Endothelial cell of umbilical vein (primary cell): ENCODE data around the gene ATG10. TPM values are rescaled to one million over a fixed set of nuclear protein-coding genes. Genes with fewer than 3 reads are reported as not detected.

Experiments used
- BruUV-seq: library from RNA; stranded (reverse); fragments of 400-500 nt; replicated peaks from 2 replicates; lab custom pipeline; 2021; lab: Mats Ljungman, UMichigan
- CTCF ChIA-PET: fragments of 300-600, 350-600 bp; sonication (Branson Sonifier 250); formaldehyde crosslinking; loops from one replicate; lab custom pipeline; 2021; ENCODE audit warnings: antibody characterized with exemption, inconsistent platforms; lab: Charles Lee
- POLR2A ChIA-PET: fragments of 300-600, 350-600 bp; sonication (Branson Sonifier 250); formaldehyde crosslinking; loops from one replicate; lab custom pipeline; 2021; ENCODE audit warnings: antibody characterized with exemption, inconsistent platforms; lab: Charles Lee
- DNase-seq: peaks from one replicate; pipeline ENCODE4 v3.0.0-alpha.2; 2011; ENCODE audit warnings: low read depth, low spot score
- FAIRE-seq: peaks from 2 replicates; lab custom pipeline; 2011; peaks lifted over from hg19 to GRCh38; lab: Jason Lieb, UNC
- H2AFZ ChIP-seq: 2 replicates; pipeline ENCODE4 v1.6.0; 2012; ENCODE audit warnings: low read depth, low read length, control low read depth, inconsistent platforms
- H3K27ac ChIP-seq: 2 replicates; pipeline ENCODE4 v1.5.1; 2011; ENCODE audit warnings: low read depth, mild to moderate bottlenecking, control low read depth, low read length, moderate library complexity; ENCODE audit not compliant: insufficient read depth
- H3K27me3 ChIP-seq, 2 experiments: 2 replicates each; pipeline versions ENCODE4 v1.6.0 to v1.6.1; 2011; ENCODE audit warnings: low read length in 2 of 2, mixed read lengths in 1 of 2; ENCODE audit not compliant: control insufficient read depth in 2 of 2, insufficient read depth in 2 of 2
- H3K36me3 ChIP-seq, 2 experiments: 2 replicates in 1 of 2; 3 replicates in 1 of 2; pipeline ENCODE4 v1.5.1; 2011; ENCODE audit warnings: low read length in 2 of 2, mild to moderate bottlenecking in 1 of 2, moderate library complexity in 1 of 2; ENCODE audit not compliant: control insufficient read depth in 2 of 2, insufficient read depth in 2 of 2; ENCODE audit errors: extremely low read depth in 1 of 2
- H3K4me1 ChIP-seq: 3 replicates; pipeline ENCODE4 v1.5.1; 2011; ENCODE audit warnings: mild to moderate bottlenecking, low read length; ENCODE audit not compliant: control insufficient read depth, insufficient read depth; ENCODE audit errors: extremely low read depth
- H3K4me2 ChIP-seq: 2 replicates; pipeline ENCODE4 v1.6.1; 2011; ENCODE audit warnings: low read length, control low read depth, mixed read lengths; ENCODE audit not compliant: insufficient read depth
- H3K4me3 ChIP-seq, 3 experiments: fragments of 200-600 bp in 1 of 3; sonication (generic), shearing (Covaris generic) in 1 of 3; replicated peaks in 1 of 3; 2 replicates each; pipeline ENCODE4 v1.5.1; 2011 to 2016; ENCODE audit warnings: control low read depth in 3 of 3, low read length in 3 of 3, mild to moderate bottlenecking in 2 of 3, inconsistent platforms in 1 of 3, low read depth in 1 of 3, moderate library complexity in 1 of 3; ENCODE audit not compliant: insufficient read depth in 1 of 3
- H3K79me2 ChIP-seq: 2 replicates; pipeline ENCODE4 v1.6.0; 2012; ENCODE audit warnings: low read length, inconsistent platforms; ENCODE audit not compliant: control insufficient read depth, insufficient read depth
- H3K9ac ChIP-seq: replicated peaks from 2 replicates; pipeline ENCODE3; 2011; ENCODE audit warnings: low read length, control low read depth; ENCODE audit not compliant: insufficient read depth; ENCODE audit errors: extremely low read depth
- H3K9me1 ChIP-seq: replicated peaks from 3 replicates; pipeline ENCODE4 v1.6.0; 2011; ENCODE audit warnings: mild to moderate bottlenecking, low read length; ENCODE audit not compliant: control insufficient read depth, insufficient read depth; ENCODE audit errors: extremely low read depth
- H3K9me3 ChIP-seq: replicated peaks from 2 replicates; pipeline ENCODE4 v1.5.1; 2012; ENCODE audit warnings: low read length, inconsistent platforms; ENCODE audit not compliant: control insufficient read depth, insufficient read depth
- H4K20me1 ChIP-seq: replicated peaks from 2 replicates; pipeline ENCODE3; 2011; ENCODE audit warnings: mild to moderate bottlenecking, low read length; ENCODE audit not compliant: control insufficient read depth, insufficient read depth; ENCODE audit errors: extremely low read depth
- CTCF ChIP-seq, 2 donors: IDR thresholded peaks; 1 replicate in 1 of 2; 2 replicates in 1 of 2; pipeline ENCODE4 v1.5.1; 2011; ENCODE audit warnings: low read length in 2 of 2, mild to moderate bottlenecking in 2 of 2, moderate library complexity in 2 of 2, control low read depth in 1 of 2, inconsistent platforms in 1 of 2, low read depth in 1 of 2; ENCODE audit not compliant: insufficient read depth in 1 of 2; ENCODE audit errors: extremely low read depth in 1 of 2
- EZH2 ChIP-seq: IDR thresholded peaks from 2 replicates; pipeline ENCODE4 v1.6.1; 2012; ENCODE audit warnings: borderline replicate concordance, low read depth, mild to moderate bottlenecking, moderate library complexity, low read length, inconsistent platforms; ENCODE audit not compliant: severe bottlenecking
- FOS ChIP-seq: IDR thresholded peaks from 2 replicates; pipeline ENCODE4 v1.6.1; 2011; ENCODE audit warnings: mild to moderate bottlenecking, low read length, moderate library complexity, borderline replicate concordance; ENCODE audit not compliant: insufficient read depth
- GATA2 ChIP-seq: IDR thresholded peaks from 2 replicates; pipeline ENCODE4 v1.7.0; 2011; ENCODE audit warnings: low read depth, mild to moderate bottlenecking, moderate library complexity, mixed read lengths, low read length; ENCODE audit not compliant: insufficient read length, insufficient read depth
- JUN ChIP-seq: IDR thresholded peaks from 2 replicates; pipeline ENCODE4 v1.6.1; 2011; ENCODE audit warnings: borderline replicate concordance, low read depth; ENCODE audit not compliant: insufficient read length, insufficient read depth
- MAX ChIP-seq: IDR thresholded peaks from 2 replicates; pipeline ENCODE4 v1.6.1; 2011; ENCODE audit not compliant: insufficient read depth, insufficient read length
- MYC ChIP-seq: IDR thresholded peaks from one replicate; pipeline ENCODE4 v1.6.1; 2011; ENCODE audit warnings: mild to moderate bottlenecking, low read depth, low read length
- POLR2A ChIP-seq: IDR thresholded peaks from 2 replicates; pipeline ENCODE4 v1.6.1; 2012; ENCODE audit warnings: low read depth, mild to moderate bottlenecking, control low read depth, low read length
- POLR2AphosphoS5 ChIP-seq: IDR thresholded peaks from 2 replicates; pipeline ENCODE4 v1.6.1; 2012; ENCODE audit warnings: low read depth, mild to moderate bottlenecking, control low read depth, low read length, moderate library complexity; ENCODE audit not compliant: insufficient read depth
- dilution Hi-C: fragments of 300-500 bp; cut with MboI; formaldehyde crosslinking; loops from one replicate; pipeline ENCODE4 v1.15.0; 2019; ENCODE audit warnings: low sequenced_read_pairs; ENCODE audit not compliant: extremely low pct_ligation_motif_present
- intact Hi-C: fragments of 100-400 bp; cut with micrococcal nuclease; formaldehyde crosslinking; loops from one replicate; pipeline ENCODE4 v1.10.0; 2022
- polyA plus RNA-seq, 4 experiments: library from polyadenylated mRNA; depleted of rRNA in 3 of 4; stranded (reverse) in 3 of 4; unstranded in 1 of 4; fragments of >200 nt; gene quantifications; 2 replicates each; pipeline versions ENCODE4 v1.2.1 to v1.2.3, GENCODE V29; 2011 to 2012; ENCODE audit warnings: missing spikeins in 1 of 4
- total RNA-seq: library from RNA; stranded (reverse); gene quantifications from 2 replicates; pipeline ENCODE4 v1.2.3, GENCODE V29; 2021

ATG10 gene
- total and polyA plus RNA-seq, 2 donors (not counting 3 experiments of a cell fraction or from before 2014, with no cell fraction given): 1.6 to 3.9 TPM

GRCh38 chr5:82151662-82152061 is 179.8 kb downstream of the ATG10 start:
- Histone ChIP-seq H3K27ac (no peak overlapping the region), H3K9me3 (no peaks in the 10 kb centered on the region), H3K4me3 (no peak overlapping the region), H3K4me1 (no peaks in the 10 kb centered on the region), H3K36me3 (no peaks in the 10 kb centered on the region), H3K9me1 (no peaks in the 10 kb centered on the region), H3K4me2 (no peak overlapping the region), H2AFZ (no peak overlapping the region), H4K20me1 (no peaks in the 10 kb centered on the region), H3K79me2 (no peaks in the 10 kb centered on the region), H3K27me3 (no peaks in the 10 kb centered on the region), H3K9ac (no peak overlapping the region)
- no peak for TF ChIP-seq POLR2AphosphoS5
- no peak for TF ChIP-seq GATA2
- no peak for TF ChIP-seq EZH2
- no peak for TF ChIP-seq FOS
- no peak for TF ChIP-seq POLR2A
- no peak for TF ChIP-seq MAX
- TF ChIP-seq CTCF (IDR thresholded peaks at IDR 0.05; ENCODE audit: extremely low read depth in 1 of 2, insufficient read depth in 1 of 2, low read depth in 1 of 2, low read length in 2 of 2): no peak
- TF ChIP-seq MYC: no peak
- TF ChIP-seq JUN: no peak
- dilution Hi-C loops (no loop called here), intact Hi-C loops (no loop called here)
- POLR2A ChIA-PET: interaction anchor here (0.7 kb wide), 1 partner anchor 568 kb away, joined by 4 read pairs; no protein-coding TSS in a partner anchor
- no peak for DNase-seq
- CTCF ChIA-PET: interaction anchor here (1.2 kb wide), 1 partner anchor 13 kb away, joined by 5 read pairs; no protein-coding TSS in a partner anchor
- BruUV-seq: no TSS peak
- no peak for FAIRE-seq
